Activated CD8-positive, alpha-beta memory T cell treated with anti-CD3 and anti-CD28 coated beads, Interleukin-2, amount 50 U/mL, for 4 hours (primary cell): ENCODE measurements around the gene MYOM3.
"Not testable (repeated sequence)": the region's sequence is repeated elsewhere in the genome, so short reads cannot be mapped to it uniquely, and the experiment has no call there.

Experiments
- DNase-seq: peaks from one replicate; pipeline ENCODE4 v3.0.0-alpha.2; 2020

The MYOM3 gene

DNA sequence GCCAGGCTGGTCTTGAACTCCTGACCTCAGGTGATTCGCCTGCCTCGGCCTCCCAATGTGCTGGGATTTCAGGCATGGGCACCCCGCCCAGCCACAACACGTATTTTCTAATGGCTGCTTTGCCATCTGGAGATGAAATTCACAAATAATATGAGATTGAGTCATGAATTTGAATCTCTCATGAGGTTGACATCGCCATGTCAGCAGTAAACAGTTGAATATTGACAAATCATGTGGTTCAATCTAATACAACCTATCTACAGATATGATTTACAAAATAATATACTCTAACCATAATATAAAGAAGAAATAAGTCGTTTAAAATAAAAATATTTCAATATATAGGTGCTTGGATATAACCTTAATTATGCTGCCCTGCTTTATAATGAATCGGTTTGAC, 42.1 kb downstream of the MYOM3 start:
- no peak for DNase-seq

DNA sequence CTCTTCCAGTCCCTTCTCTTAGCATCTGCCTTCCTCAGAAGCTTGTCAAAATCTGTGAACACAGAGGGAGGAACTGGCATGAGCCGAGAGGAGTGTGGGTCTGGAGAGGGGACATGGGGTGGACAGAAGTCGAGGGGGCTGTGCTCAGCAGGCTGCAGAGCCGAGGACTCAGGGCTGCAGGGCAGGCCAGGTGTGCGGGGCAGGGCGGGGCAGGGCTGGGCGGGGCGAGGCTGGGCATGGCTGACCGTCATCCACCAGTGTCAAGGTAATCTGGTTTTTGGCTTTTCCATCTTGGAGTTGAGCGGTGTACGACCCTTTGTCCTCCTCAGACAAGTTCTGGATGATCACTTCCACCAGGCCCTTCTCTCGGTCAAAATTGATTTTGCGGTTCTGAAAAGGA, 44.0 kb downstream of the MYOM3 start:
- DNase-seq, result no peak

- no peak for DNase-seq
Measured at GRCh38 chr1:24065304-24065703, 46.6 kb downstream of the MYOM3 start.

DNA sequence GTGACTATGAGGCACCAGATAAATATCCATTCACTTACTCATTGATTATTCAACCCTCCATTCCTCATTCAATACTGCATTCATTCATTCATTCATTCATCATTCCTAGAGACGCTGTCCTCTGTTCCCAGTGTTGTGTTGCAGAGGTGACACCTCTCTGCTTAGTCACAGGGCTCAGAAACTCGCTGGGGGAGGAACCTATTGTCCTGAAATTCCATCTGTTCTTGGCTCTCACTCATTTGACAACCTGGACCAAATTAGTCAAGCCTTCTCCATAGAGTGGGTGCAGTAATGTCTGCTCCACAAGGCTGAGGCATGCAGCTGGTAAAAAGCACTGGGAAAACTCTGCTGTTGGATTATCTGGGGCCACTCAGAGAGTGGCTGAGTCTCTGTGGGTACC, 49.7 kb downstream of the MYOM3 start:
- no peak for DNase-seq

DNA sequence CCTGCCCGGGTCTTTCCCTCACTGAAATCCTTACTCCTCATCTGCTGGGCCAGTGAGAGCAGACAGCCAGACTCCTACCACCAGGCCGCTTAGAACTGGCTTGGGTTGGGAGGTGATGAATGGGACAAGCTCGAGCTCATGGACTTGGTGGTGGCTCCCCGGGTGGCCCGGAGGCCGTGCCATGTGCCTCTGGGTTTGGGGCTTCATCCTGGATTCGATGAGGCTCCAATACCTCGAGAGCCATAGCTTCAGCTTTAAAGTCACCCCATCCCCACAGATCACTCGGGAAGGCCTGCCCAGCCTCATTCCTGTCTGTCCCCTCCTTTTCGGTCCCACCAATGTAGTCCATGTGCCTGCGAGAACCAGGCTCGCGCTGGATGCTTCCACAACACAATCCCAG, 51.5 kb downstream of the MYOM3 start:
- DNase-seq, result no peak

DNA sequence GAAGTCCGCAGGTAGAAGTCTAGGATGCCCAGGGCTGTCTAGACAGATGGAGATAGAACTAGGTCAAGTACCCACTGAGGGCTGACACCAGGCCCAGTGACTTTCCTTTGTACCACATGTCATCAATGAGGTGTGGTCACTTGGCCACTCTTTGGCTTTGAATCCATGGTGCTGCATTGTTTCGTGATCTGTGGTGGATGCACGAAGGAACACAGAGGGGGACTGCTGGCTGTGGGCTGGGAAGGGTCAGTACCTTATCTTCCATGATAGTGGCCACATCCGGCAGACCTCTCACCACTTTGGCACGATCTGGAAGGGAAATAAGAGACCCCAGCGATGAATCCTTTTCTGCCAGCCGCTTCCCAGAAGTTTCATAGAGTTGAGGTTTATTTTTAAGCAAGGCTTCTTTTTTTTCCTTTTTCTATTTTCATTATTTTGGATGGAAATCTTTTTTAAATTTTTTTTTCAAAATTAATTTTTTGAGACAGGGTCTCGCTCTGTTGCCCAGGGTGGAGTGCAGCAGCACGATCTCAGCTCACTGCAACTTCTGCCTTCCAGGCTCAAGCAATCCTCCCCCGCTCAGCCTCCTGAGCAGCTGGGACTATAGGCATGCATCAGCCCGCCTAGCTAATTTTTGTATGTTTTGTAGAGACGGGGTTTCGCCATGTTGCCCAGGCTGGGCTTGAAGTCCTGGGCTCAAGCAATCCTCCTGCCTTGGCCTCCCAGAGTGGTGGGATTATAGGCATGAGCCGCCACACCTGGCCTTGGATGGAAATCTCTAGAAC, 53.1 kb downstream of the MYOM3 start:
- no peak for DNase-seq

DNA sequence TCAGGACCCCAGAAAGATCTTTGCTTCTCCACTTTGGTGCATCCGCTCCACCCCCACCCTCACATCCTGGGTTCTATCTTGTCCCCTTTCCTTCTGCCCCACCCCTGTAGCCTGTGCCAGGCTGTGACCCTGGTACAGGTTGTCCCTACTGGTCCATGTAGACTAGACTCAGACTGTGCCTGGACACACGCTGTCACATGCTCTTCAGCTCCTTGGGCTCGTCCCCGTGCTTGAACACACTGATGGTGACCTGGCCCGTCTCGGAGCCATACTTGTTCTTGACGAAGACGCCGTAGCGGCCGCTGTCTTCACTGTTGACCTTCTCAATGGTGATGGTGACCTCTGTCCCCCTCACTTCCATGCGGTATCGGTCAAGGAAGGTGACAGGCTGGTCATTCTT, 54.8 kb downstream of the MYOM3 start:
- DNase-seq, result no peak

- DNase-seq, result no peak
Measured at GRCh38 chr1:24055681-24056080, 56.3 kb downstream of the MYOM3 start.

DNA sequence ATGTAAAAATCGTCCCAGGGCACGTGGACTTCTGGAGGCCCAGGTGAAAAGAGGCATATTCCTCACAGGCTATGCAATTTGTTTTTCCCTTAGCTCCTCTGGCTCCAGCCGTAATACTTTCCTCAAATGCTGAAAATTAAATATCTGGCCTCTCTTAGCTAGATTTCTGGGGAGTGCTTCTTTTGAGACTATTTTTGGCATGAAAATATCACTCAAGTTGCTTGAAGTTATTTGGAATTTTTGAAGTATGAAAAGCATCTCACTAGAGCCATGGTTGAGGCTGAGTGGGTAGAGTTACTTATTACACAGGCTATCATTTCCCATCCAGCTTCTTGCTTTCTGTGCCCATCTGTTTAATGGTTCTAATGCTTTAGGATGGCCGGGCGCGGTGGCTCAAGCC, 59.7 kb downstream of the MYOM3 start:
- no peak for DNase-seq

DNA sequence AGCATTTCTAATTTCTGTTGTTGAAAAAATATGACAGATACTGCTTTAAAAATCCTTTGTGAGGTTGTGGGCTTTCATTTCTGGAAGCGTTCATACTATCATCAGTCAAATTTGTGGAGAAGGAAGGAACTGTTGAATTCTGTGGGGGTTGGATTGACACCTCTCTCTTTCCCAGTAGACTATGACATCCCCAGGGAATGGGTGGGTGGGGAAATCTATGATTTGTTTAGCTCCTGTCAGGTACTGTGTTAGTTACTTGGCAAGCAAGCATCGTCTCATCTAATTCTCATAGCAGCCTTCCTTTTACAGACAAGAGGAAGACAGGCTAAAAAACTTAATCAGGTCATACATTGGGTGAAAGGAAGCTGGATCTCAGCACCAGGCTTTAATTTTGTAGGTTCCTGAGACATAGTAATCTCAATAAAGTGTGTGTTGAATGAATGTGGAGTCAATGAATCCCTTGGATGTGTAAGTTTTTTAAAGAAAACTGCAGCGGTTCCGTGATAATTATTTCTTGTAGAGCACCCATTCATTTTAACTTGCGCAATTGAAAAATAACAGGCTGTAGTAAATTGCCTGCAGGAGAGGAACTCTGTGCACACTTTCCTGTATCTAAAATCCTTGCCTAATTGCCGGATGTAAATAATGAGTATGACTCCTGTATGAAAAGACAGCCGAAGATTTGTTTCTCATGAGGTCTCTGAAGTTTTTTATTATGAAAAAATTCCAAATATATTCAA, 60.6 kb downstream of the MYOM3 start:
- no peak for DNase-seq

- DNase-seq, result no peak
Measured at GRCh38 chr1:24049733-24050132, 62.2 kb downstream of the MYOM3 start.

- not testable (repeated sequence) for DNase-seq
Measured at GRCh38 chr1:24048894-24049293, 63.0 kb downstream of the MYOM3 start.

GRCh38 chr1:24048205-24048869, 63.6 kb downstream of the MYOM3 start:
- no peak for DNase-seq

GRCh38 chr1:24047110-24047477, 64.8 kb downstream of the MYOM3 start:
- no peak for DNase-seq

- no peak for DNase-seq
Measured at GRCh38 chr1:24045771-24046170, 66.2 kb downstream of the MYOM3 start.

DNA sequence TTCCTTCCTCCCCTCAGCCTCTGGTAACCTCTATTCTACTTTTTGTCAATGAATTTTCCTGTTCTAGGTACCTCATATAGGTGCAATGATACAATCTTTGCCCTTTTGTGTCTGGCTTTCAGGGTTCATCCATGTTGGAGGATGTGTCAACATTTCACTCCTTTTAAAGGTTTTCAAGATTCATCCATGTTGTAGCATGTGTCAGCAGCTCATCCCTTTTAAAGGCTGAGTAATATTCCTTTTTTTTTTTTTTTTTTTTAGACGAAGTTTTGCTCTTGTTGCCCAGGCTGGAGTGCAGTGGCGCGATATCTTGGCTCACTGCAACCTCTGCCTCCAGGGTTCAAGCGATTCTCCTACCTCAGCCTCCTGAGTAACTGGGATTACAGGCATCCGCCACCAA, 67.3 kb downstream of the MYOM3 start:
- not testable (repeated sequence) for DNase-seq

- DNase-seq, result no peak
Measured at GRCh38 chr1:24043345-24044032, 68.4 kb downstream of the MYOM3 start.

- DNase-seq, result no peak
Measured at GRCh38 chr1:24042315-24042714, 69.6 kb downstream of the MYOM3 start.

GRCh38 chr1:24036088-24036487, 75.8 kb downstream of the MYOM3 start:
- no peak for DNase-seq

GRCh38 chr1:24032981-24033380, 79.0 kb downstream of the MYOM3 start:
- no peak for DNase-seq

GRCh38 chr1:24030976-24031516, 80.9 kb downstream of the MYOM3 start:
- DNase-seq, result not testable (repeated sequence)

GRCh38 chr1:24027838-24028468, 84.0 kb downstream of the MYOM3 start:
- no peak for DNase-seq
